NT2/D1 (cell line): ENCODE results near the gene FXYD3.

Experiments used
- SUZ12 ChIP-seq: IDR thresholded peaks from 2 replicates; pipeline ENCODE4 v1.6.1; 2011; ENCODE audit not compliant: insufficient read length, insufficient read depth; ENCODE audit errors: extremely low read depth
- YY1 ChIP-seq: IDR thresholded peaks from 2 replicates; pipeline ENCODE4 v1.6.1; 2011; ENCODE audit not compliant: insufficient read length, insufficient read depth
- ZNF274 ChIP-seq: IDR thresholded peaks from 2 replicates; pipeline ENCODE4 v1.6.1; 2011; ENCODE audit warnings: mild to moderate bottlenecking, low read depth, low read length

- TF ChIP-seq SUZ12 = no peak
- no peak for TF ChIP-seq YY1
- no peak for TF ChIP-seq ZNF274
Observed at GRCh38 chr19:35141837-35142605, 26.4 kb downstream of the FXYD3 start.
